ENCODE results near the gene C11orf24. TPM values are rescaled to one million over a fixed set of nuclear protein-coding genes. Genes with fewer than 3 reads are reported as not detected.

C11orf24 gene
- total RNA-seq, 1 experiment from 2014 or later: 37.7 TPM

GRCh38 chr11:68297052-68297378 is 25.2 kb upstream of the C11orf24 start:
- Histone ChIP-seq H3K27ac (no peak overlapping the region), H2AFZ (no peak overlapping the region), H3K9me2 (ENCODE audit: insufficient read depth) (no peaks in the 10 kb centered on the region), H3K4me3 (no peak overlapping the region), H3K4me2 (no peak overlapping the region), H3F3A (ENCODE audit: insufficient read depth, low read depth) (0 out of 2 replicates have a peak, but pooled peaks cover 3% of the 10 kb centered on the region), H3K27me3 (ENCODE audit: insufficient read depth, low read depth) (no peaks in the 10 kb centered on the region), H3K36me3 (ENCODE audit: low read depth) (no peaks in the 10 kb centered on the region), H3K4me1 (replicated peaks; ENCODE audit: insufficient read depth) (peaks cover 5% of the 10 kb centered on the region), H3K9me3 (ENCODE audit: insufficient read depth, low read depth) (no peaks in the 10 kb centered on the region), H3K79me2 (ENCODE audit: low read depth) (no peaks in the 10 kb centered on the region), H4K20me1 (ENCODE audit: insufficient read depth) (no peaks in the 10 kb centered on the region)
- intact Hi-C loops (cut with micrococcal nuclease; ENCODE audit: unreplicated experiment): loop anchor here (1.0 to 5.0 kb wide), 2 partner anchors 40 to 90 kb away; no protein-coding TSS in a partner anchor
- POLR2A ChIA-PET (ENCODE audit: unreplicated experiment): no interaction called here
- TF ChIP-seq CTCF (conservative IDR thresholded peaks at IDR 0.05): no peak
- TF ChIP-seq EZH2 (IDR thresholded peaks at IDR 0.05; ENCODE audit: low read depth): no peak
- no peak for DNase-seq
- CTCF ChIA-PET: interaction anchor here (0.6 to 2.3 kb wide), 7 partner anchors 14 to 559 kb away, joined by 3 to 14 read pairs (median 4); no protein-coding TSS in a partner anchor
- BruUV-seq (replicated peaks): no TSS peak

GRCh38 chr11:68296344-68297051 is 24.7 kb upstream of the C11orf24 start:
- no peak overlapping the region for H3K4me3 ChIP-seq
- H3K36me3 ChIP-seq (ENCODE audit: low read depth): no peaks in the 10 kb centered on the region
- TF ChIP-seq EZH2 (IDR thresholded peaks at IDR 0.05; ENCODE audit: low read depth) (no peak), CTCF (conservative IDR thresholded peaks at IDR 0.05) (no peak)
- no peaks in the 10 kb centered on the region for H3K79me2 ChIP-seq (ENCODE audit: low read depth)
- ChIA-PET CTCF (interaction anchor here (0.6 to 2.3 kb wide), 5 partner anchors 14 to 558 kb away, joined by 3 to 14 read pairs (median 4); no protein-coding TSS in a partner anchor), POLR2A (ENCODE audit: unreplicated experiment) (no interaction called here)
- 0 out of 2 replicates have a peak, but pooled peaks cover 3% of the 10 kb centered on the region for H3F3A ChIP-seq (ENCODE audit: insufficient read depth, low read depth)
- peaks cover 3% of the 10 kb centered on the region; the same call in 1 of the 2 replicates for H3K4me1 ChIP-seq (replicated peaks; ENCODE audit: insufficient read depth)
- H4K20me1 ChIP-seq (ENCODE audit: insufficient read depth): no peaks in the 10 kb centered on the region
- no peaks in the 10 kb centered on the region for H3K27me3 ChIP-seq (ENCODE audit: insufficient read depth, low read depth)
- H3K9me2 ChIP-seq (ENCODE audit: insufficient read depth): no peaks in the 10 kb centered on the region
- no peak overlapping the region for H3K27ac ChIP-seq
- H3K4me2 ChIP-seq: no peak overlapping the region
- intact Hi-C loops (cut with micrococcal nuclease; ENCODE audit: unreplicated experiment): loop anchor here (1.0 to 5.0 kb wide), 2 partner anchors 39 to 89 kb away; no protein-coding TSS in a partner anchor
- BruUV-seq (replicated peaks): no TSS peak
- no peaks in the 10 kb centered on the region for H3K9me3 ChIP-seq (ENCODE audit: insufficient read depth, low read depth)
- no peak overlapping the region for H2AFZ ChIP-seq
- DNase-seq: no peak

GRCh38 chr11:68295940-68296339 is 24.2 kb upstream of the C11orf24 start:
- H3K4me1 ChIP-seq (replicated peaks; ENCODE audit: insufficient read depth): peaks cover 3% of the 10 kb centered on the region; the same call in 1 of the 2 replicates
- no peaks in the 10 kb centered on the region for H3K79me2 ChIP-seq (ENCODE audit: low read depth)
- no peaks in the 10 kb centered on the region for H3K27me3 ChIP-seq (ENCODE audit: insufficient read depth, low read depth)
- no peaks in the 10 kb centered on the region for H3K9me3 ChIP-seq (ENCODE audit: insufficient read depth, low read depth)
- H3F3A ChIP-seq (ENCODE audit: insufficient read depth, low read depth): 0 out of 2 replicates have a peak, but pooled peaks cover 3% of the 10 kb centered on the region
- H3K4me2 ChIP-seq: no peak overlapping the region
- ChIA-PET CTCF (interaction anchor here (0.5 to 1.3 kb wide), 5 partner anchors 17 to 164 kb away, joined by 3 to 4 read pairs (median 3); partner anchors contain the start of gene PPP6R3), POLR2A (ENCODE audit: unreplicated experiment) (interaction anchor here (0.6 kb wide), 1 partner anchor 14 kb away, joined by 6 read pairs; no protein-coding TSS in a partner anchor)
- no peak overlapping the region for H2AFZ ChIP-seq
- intact Hi-C loops (cut with micrococcal nuclease; ENCODE audit: unreplicated experiment): loop anchor here (5.0 kb wide), 1 partner anchor 89 kb away; no protein-coding TSS in a partner anchor
- TF ChIP-seq EZH2 (IDR thresholded peaks at IDR 0.05; ENCODE audit: low read depth): no peak
- no peak for TF ChIP-seq CTCF (conservative IDR thresholded peaks at IDR 0.05)
- H3K4me3 ChIP-seq: no peak overlapping the region
- no TSS peak for BruUV-seq (replicated peaks)
- no peaks in the 10 kb centered on the region for H3K9me2 ChIP-seq (ENCODE audit: insufficient read depth)
- H3K36me3 ChIP-seq (ENCODE audit: low read depth): no peaks in the 10 kb centered on the region
- DNase-seq: no peak
- no peak overlapping the region for H3K27ac ChIP-seq
- no peaks in the 10 kb centered on the region for H4K20me1 ChIP-seq (ENCODE audit: insufficient read depth)
